VCaP (cell line): ENCODE measurements around the gene TFEB.

Experiments
- H3K27ac ChIP-seq: fragments of 450-650 bp; 2 replicates; pipeline ENCODE4 v1.5.1; 2017
- CTCF ChIP-seq: fragments of 450-650 bp; conservative IDR thresholded peaks from 2 replicates; pipeline ENCODE4 v1.5.1; 2017; ENCODE audit warnings: mild to moderate bottlenecking, moderate library complexity

TFEB gene

GRCh38 chr6:41658636-41659035 is 76.8 kb downstream of the TFEB start:
- peak overlapping the region; percentile 98; the same call in 1 of the 2 replicates for H3K27ac ChIP-seq
- no peak for TF ChIP-seq CTCF

- peak overlapping the region; percentile 98 for H3K27ac ChIP-seq
- no peak for TF ChIP-seq CTCF
Measured at GRCh38 chr6:41657131-41658094, 78.0 kb downstream of the TFEB start.

GRCh38 chr6:41656002-41656691 is 79.3 kb downstream of the TFEB start:
- no peak for TF ChIP-seq CTCF
- peak overlapping the region; percentile 98 for H3K27ac ChIP-seq

GRCh38 chr6:41655646-41656001 is 79.8 kb downstream of the TFEB start:
- no peak for TF ChIP-seq CTCF
- peak overlapping the region; percentile 98 for H3K27ac ChIP-seq

GRCh38 chr6:41655176-41655575 is 80.2 kb downstream of the TFEB start:
- peak overlapping the region; percentile 98 for H3K27ac ChIP-seq
- TF ChIP-seq CTCF, result no peak

- peak overlapping the region; percentile 98 for H3K27ac ChIP-seq
- TF ChIP-seq CTCF, result no peak
Measured at GRCh38 chr6:41654698-41655151, 80.7 kb downstream of the TFEB start.

GRCh38 chr6:41654151-41654697 is 81.2 kb downstream of the TFEB start:
- peak overlapping the region; percentile 98 for H3K27ac ChIP-seq
- no peak for TF ChIP-seq CTCF
